Endometrium (tissue), 2 donors: ENCODE results near the gene REM1.
"Not testable (repeated sequence)": the region's sequence is repeated elsewhere in the genome, so short reads cannot be mapped to it uniquely, and the experiment has no call there.

ENCODE experiments used
- FAIRE-seq: peaks from 2 replicates; lab custom pipeline; 2012; peaks lifted over from hg19 to GRCh38; lab: Jason Lieb, UNC
- donor health status: control.
- donor health status: control.

REM1 gene

GRCh38 chr20:31485450-31486339, 10.6 kb downstream of the REM1 start:
- no peak for FAIRE-seq

DNA sequence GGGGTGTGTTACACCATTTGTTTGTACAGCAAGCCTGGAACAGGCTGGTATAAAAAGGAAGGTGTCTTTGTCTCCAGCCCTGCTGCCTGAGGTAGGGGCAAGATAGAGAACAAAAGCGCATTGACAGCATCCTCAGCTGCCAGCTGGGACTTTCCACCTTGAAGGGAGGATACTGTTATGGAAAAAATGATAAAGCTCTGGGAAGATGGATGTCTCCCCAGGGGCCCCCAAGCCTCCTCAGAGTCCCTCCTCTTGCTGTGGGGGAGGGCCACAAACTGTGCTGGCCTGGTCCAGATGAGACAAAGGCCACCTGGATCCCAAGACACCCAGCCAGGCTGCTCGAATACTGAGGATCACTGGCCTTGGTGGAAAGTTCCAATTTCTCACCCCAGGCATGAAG, 13.0 kb downstream of the REM1 start:
- no peak for FAIRE-seq

- no peak for FAIRE-seq
These were observed 14.1 kb downstream of the REM1 start for GRCh38 chr20:31489152-31489551.

DNA sequence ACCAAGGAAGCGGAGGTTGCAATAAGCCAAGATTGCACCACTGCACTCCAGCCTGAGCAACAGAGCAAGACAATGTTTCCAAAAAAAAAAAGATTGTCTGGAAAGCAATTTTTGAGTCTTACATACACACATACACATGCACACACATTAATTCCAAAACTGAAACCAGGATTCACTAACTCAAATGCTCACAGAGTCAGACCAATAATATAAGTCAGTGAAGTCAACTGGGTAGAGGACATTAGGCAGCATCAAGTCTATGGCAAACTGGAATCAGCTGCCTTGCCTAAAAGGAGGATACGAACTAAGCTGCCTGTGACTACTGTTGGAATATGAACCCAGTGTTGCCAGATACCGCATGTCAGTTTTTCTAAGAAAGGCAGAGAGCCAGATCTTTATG, 15.7 kb downstream of the REM1 start:
- no peak for FAIRE-seq

DNA sequence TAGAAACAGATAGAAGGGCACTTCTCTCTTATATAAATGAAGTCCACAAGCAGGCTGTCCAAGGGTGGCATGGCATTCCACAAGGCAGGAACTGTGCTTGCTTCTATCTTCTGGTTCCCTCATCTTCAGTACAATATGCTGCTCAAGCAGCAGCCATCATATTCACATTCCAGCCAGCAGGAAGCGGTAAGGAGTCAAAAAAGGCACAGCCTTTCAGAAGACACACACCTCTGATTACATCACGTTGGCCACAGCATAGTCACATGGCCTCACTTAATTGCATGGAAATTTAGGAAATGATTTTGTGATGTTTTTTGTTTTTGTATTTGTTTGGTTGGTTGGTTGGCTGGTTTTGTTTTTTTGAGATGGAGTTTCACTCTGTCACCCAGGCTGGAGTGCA, 19.0 kb downstream of the REM1 start:
- FAIRE-seq: no peak

DNA sequence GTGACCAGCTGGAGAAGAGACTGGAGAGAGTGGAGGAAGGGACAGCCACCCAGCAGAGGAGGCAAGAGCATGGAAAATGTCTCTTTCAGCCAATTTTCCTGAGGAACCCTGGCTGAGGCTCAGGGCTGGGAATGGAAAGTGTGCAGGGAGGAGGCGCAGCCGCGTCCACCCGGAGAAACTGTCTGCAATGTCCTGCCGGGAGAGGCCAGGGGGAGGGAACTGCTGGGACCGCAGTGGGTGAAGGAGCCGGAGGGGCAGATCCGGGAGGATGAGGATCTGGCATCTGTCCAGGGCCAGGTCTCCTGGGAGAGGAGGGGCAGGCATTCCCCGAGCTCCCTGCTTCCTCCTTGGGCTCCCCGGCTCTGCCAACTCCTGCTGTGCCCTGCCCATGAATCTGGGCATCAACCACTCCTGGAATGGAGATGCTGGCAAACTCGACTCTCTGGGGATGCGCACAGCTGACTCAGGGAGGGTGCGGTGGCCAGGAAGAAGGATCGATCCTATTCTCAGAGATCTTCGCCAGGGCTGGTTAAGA, 21.7 kb downstream of the REM1 start:
- FAIRE-seq: no peak

DNA sequence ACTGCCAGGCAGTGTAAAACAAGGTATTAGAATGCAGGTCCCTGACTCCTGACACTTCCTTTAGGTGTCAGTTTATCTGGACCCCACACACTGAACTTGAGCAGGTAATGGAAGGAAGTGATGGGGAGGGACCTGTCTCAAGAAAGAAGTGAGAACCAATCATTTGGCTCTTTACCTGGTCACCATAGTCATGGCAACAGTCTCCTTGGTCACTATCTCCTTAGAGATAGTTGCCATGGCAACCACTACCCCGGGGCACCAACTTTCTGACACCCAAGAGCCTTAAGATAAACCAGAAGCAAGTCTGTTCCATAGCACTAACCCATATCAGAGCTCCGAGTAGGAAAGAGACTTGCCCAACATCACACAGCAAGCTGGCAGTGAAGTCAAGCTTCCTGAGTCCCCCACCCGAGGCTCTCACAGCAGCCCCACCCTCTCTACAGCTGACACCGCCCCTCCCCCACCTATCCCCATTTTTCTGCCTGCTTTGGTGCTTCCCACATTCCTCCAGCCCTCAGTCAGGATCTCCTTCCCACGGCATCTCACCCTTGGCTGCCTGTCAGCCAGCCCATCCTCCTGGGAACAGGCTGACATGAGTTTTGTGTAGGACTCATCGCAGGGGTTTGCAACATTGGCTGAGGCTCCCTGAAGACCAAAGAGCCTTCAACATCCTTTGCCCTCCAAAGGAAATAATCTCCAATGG, 22.9 kb downstream of the REM1 start:
- no peak for FAIRE-seq

- no peak for FAIRE-seq
These were observed 25.4 kb downstream of the REM1 start for GRCh38 chr20:31500527-31500926.

GRCh38 chr20:31502884-31503673, 28.0 kb downstream of the REM1 start:
- not testable (repeated sequence) for FAIRE-seq

- no peak for FAIRE-seq
These were observed 30.8 kb downstream of the REM1 start for GRCh38 chr20:31505903-31506302.

GRCh38 chr20:31508517-31509244, 33.6 kb downstream of the REM1 start:
- no peak for FAIRE-seq

DNA sequence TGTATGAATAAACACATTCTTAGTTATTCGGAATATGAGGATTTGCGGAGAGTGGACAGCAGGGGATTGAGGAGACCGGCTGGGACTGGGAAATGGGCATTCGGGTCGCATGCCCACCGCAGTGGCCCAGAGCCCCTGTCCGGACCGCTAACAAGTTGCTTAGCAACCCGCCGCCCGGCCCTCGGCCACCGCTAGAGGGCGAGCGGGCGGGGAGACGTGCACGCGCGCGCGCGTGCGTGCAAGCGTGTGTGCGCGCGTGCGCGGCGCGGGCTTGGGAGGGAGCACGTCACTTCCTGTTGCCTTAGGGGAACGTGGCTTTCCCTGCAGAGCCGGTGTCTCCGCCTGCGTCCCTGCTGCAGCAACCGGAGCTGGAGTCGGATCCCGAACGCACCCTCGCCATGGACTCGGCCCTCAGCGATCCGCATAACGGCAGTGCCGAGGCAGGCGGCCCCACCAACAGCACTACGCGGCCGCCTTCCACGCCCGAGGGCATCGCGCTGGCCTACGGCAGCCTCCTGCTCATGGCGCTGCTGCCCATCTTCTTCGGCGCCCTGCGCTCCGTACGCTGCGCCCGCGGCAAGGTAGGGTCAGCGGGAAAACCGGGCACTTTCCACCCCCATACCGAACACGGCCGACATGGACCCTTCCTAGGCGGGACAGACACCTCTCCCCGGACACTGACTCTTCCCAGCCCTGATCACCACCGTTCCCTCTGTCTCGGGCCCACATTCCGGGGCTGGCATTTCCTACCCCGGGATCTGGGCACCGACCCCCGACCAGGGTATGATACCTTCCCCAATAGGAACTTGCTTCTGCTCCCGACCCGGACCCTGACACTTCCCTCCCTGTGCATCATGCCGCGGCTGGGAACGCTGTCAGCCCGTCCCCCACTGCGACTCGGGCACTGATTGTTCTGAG, 39.3 kb downstream of the REM1 start, which contains the start of gene HM13:
Gene HM13, plus strand, starts transcription at position 289 of the 918 bp plus-strand sequence. Its CDS starts 110 bp downstream, at position 399.
- FAIRE-seq: no peak

- FAIRE-seq: no peak
These were observed 40.1 kb downstream of the REM1 start for GRCh38 chr20:31515072-31515774.

DNA sequence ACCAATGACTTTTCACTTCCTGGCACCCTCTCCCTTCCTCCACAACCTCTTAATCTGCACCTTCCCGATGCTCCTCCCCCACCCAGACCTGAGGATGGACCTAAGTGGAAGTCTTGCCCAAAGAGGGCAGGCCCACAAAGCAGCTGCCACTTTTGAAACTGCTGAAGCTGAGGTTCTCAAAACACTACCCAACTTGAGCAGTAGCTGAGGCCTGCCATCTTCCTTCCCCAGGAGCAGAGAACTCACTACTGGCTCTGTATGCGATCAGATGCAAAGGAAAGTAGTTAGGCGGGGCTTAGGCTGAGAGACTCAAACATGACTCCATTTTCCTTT, 40.7 kb downstream of the REM1 start:
- FAIRE-seq: no peak

GRCh38 chr20:31516166-31516565, 41.1 kb downstream of the REM1 start:
- FAIRE-seq: no peak

DNA sequence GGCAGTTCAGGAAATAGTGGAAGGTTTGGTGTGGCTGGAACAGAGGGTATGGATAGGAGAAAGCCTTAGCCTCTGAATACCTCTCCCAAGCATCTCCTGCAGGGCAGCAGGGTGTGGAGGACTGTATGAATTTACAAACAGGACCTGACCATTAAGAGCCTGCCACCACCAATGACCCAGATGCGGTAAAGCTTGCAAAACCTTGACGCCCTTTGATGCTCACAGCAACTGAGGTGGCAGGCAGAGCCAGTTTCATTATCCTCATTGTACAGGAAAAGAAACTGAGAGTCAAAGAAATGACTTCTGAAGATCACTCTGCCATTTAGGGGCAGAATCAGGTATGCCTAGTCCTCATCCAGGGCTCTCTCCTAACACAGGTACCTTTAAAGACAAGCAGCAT, 41.6 kb downstream of the REM1 start:
- no peak for FAIRE-seq

GRCh38 chr20:31517373-31517772, 42.3 kb downstream of the REM1 start:
- FAIRE-seq: no peak

DNA sequence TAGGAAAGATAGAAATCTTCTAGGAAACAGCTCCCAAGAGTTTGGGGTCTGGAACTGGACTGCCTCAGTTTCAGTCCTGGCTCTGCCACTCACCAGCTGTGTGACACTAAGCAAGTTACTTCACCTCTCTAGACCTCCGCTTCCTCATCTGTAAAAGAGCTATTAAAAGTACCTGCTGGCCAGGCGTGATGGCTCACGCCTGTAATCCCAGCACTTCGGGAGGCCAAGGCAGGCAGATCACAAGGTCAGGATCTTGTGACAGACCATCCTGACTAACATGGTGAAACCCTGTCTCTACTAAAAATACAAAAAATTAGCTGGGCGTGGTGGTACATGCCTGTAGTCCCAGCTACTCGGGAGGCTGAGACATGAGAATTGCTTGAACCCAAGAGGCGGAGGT, 46.2 kb downstream of the REM1 start:
- not testable (repeated sequence) for FAIRE-seq

GRCh38 chr20:31522731-31523130, 47.6 kb downstream of the REM1 start:
- FAIRE-seq: no peak
